Hepatocyte (in vitro differentiated cells): ENCODE data around the gene GSTT2. TPM values are rescaled to one million over a fixed set of nuclear protein-coding genes. Genes with fewer than 3 reads are reported as not detected.

ENCODE experiments used
- DNase-seq: peaks from one replicate; pipeline ENCODE4 v3.0.0-alpha.2; 2016; ENCODE audit warnings: low spot score
- H2AFZ ChIP-seq: fragments of 200-600 bp; sonication (generic); 2 replicates; pipeline ENCODE4 v1.6.0; 2016; ENCODE audit warnings: antibody characterized with exemption, mild to moderate bottlenecking
- H3K27ac ChIP-seq: fragments of 200-600 bp; sonication (generic); 2 replicates; pipeline ENCODE4 v1.5.1; 2016; ENCODE audit warnings: mild to moderate bottlenecking
- H3K27me3 ChIP-seq: fragments of 200-600 bp; sonication (generic); 2 replicates; pipeline ENCODE4 v1.6.1; 2016
- H3K36me3 ChIP-seq: fragments of 200-600 bp; sonication (generic); replicated peaks from 2 replicates; pipeline ENCODE4 v1.5.1; 2016; ENCODE audit warnings: low read depth; ENCODE audit not compliant: insufficient read depth
- H3K4me1 ChIP-seq: fragments of 200-600 bp; sonication (generic); 2 replicates; pipeline ENCODE4 v1.5.1; 2016; ENCODE audit warnings: mild to moderate bottlenecking, moderate library complexity; ENCODE audit not compliant: insufficient read depth
- H3K4me2 ChIP-seq: fragments of 200-600 bp; sonication (generic); 2 replicates; pipeline ENCODE4 v1.6.0; 2016
- H3K4me3 ChIP-seq: fragments of 200-600 bp; sonication (generic); 2 replicates; pipeline ENCODE4 v1.5.1; 2016; ENCODE audit warnings: mild to moderate bottlenecking
- H3K79me2 ChIP-seq: fragments of 200-600 bp; sonication (generic); 2 replicates; pipeline ENCODE4 v1.6.0; 2017; ENCODE audit warnings: mild to moderate bottlenecking
- H3K9me2 ChIP-seq: fragments of 200-600 bp; sonication (generic); replicated peaks from 2 replicates; pipeline ENCODE4 v1.6.0; 2017; ENCODE audit warnings: mild to moderate bottlenecking; ENCODE audit not compliant: insufficient read depth
- H3K9me3 ChIP-seq: fragments of 200-600 bp; sonication (generic); 2 replicates; pipeline ENCODE4 v1.5.1; 2016; ENCODE audit warnings: low read depth, mild to moderate bottlenecking
- H4K20me1 ChIP-seq: fragments of 200-600 bp; sonication (generic); 2 replicates; pipeline ENCODE4 v1.6.0; 2016; ENCODE audit warnings: mild to moderate bottlenecking; ENCODE audit not compliant: insufficient read depth, poor library complexity, severe bottlenecking
- EZH2 ChIP-seq: fragments of 200-600 bp; sonication (generic); IDR thresholded peaks from 2 replicates; pipeline ENCODE4 v1.6.1; 2016; ENCODE audit warnings: antibody characterized with exemption, mild to moderate bottlenecking, borderline replicate concordance
- EZH2phosphoT487 ChIP-seq: fragments of 200-600 bp; sonication (generic); IDR thresholded peaks from one replicate; pipeline ENCODE4 v1.6.1; 2018; ENCODE audit warnings: antibody characterized with exemption, mild to moderate bottlenecking, low read depth, moderate library complexity; ENCODE audit not compliant: unreplicated experiment, severe bottlenecking
- WGBS: methylation state at CpG from one replicate; pipeline ENCODE4 v1.1.6; 2016; ENCODE audit warnings: low lambda C conversion rate; ENCODE audit errors: missing lambda C conversion rate; 5-methylcytosine and 5-hydroxymethylcytosine counted together
- polyA plus RNA-seq: library from polyadenylated mRNA; unstranded; fragments of >200 nt; fragmentation: Nextera tagmentation; extraction: Ambion mirVana; gene quantifications from 2 replicates; pipeline ENCODE4 v1.2.1, GENCODE V29; 2016
- total RNA-seq: library from RNA; depleted of rRNA; stranded (reverse); fragments of >200 nt; gene quantifications from 2 replicates; pipeline ENCODE4 v1.2.3, GENCODE V29; 2014
- TF ChIP-seq, protein P1 (sequence below): fragments of 200-600 bp; sonication (generic); IDR thresholded peaks from 2 replicates; pipeline ENCODE4 v1.5.1; 2016; ENCODE audit warnings: antibody characterized with exemption, mild to moderate bottlenecking; ENCODE audit not compliant: poor library complexity

GSTT2 gene
- total and polyA plus RNA-seq, 2 experiments from 2014 or later = not detected

DNA sequence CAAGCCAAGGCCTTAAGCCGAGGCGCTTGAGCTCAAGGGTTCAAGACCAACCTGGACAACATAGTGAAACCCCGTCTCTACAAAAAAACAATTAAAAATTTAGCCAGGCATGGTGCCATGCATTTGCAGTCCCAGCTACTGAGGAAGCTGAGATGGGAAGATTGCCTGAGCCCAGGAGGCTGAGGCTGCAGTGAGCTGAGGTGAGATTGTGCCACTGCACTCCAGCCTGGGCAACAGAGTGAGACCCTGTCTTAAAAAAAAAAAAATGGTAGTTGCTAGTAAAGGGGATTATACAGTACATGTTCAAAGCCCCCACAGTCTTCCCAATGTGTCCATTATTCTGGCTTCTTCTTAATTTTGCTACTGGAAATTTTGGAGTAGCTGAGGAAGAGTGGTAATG, 49.4 kb downstream of the GSTT2 start:
- no peak overlapping the region for H2AFZ ChIP-seq
- WGBS = 96% methylated on average over 3 of the region's 3 CpGs
- H3K9me3 ChIP-seq = no peaks in the 10 kb centered on the region
- no peak overlapping the region for H3K4me3 ChIP-seq
- TF ChIP-seq EZH2phosphoT487 (no peak), EZH2 (no peak)
- TF ChIP-seq, protein P1, sequence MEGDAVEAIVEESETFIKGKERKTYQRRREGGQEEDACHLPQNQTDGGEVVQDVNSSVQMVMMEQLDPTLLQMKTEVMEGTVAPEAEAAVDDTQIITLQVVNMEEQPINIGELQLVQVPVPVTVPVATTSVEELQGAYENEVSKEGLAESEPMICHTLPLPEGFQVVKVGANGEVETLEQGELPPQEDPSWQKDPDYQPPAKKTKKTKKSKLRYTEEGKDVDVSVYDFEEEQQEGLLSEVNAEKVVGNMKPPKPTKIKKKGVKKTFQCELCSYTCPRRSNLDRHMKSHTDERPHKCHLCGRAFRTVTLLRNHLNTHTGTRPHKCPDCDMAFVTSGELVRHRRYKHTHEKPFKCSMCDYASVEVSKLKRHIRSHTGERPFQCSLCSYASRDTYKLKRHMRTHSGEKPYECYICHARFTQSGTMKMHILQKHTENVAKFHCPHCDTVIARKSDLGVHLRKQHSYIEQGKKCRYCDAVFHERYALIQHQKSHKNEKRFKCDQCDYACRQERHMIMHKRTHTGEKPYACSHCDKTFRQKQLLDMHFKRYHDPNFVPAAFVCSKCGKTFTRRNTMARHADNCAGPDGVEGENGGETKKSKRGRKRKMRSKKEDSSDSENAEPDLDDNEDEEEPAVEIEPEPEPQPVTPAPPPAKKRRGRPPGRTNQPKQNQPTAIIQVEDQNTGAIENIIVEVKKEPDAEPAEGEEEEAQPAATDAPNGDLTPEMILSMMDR = no peak
- H3K27ac ChIP-seq = no peak overlapping the region
- H3K4me1 ChIP-seq = no peaks in the 10 kb centered on the region
- peaks cover 99% of the 10 kb centered on the region for H3K79me2 ChIP-seq
- no peaks in the 10 kb centered on the region for H3K36me3 ChIP-seq
- H3K9me2 ChIP-seq = no peaks in the 10 kb centered on the region
- no peak overlapping the region for H3K4me2 ChIP-seq
- no peaks in the 10 kb centered on the region for H3K27me3 ChIP-seq
- DNase-seq = no peak
- H4K20me1 ChIP-seq = peaks cover 15% of the 10 kb centered on the region

DNA sequence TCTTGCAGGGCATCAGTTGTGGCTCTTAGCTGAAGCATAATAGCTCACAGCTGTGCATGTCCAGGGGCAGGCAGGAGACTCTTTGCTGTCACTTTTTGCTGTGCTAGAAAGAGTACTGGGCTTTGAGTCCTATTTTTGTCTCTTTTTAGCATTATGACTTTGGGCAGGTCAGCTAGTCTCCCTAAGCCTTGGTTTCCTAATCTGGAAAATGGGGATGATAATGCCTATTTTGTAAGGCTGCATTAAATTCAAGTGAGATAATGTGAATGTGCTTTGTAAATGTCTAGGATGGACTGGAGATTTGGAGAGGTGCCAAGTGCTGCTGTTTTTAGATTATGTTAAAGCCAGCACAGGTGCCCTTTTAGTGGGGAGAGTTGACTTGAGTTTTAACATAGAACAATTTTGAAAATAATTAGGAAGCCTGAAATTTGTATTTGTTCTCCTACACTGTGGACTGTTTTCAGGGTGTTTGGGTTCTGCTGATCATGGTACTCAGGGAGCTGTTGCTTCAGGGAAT, 50.3 kb downstream of the GSTT2 start:
- DNase-seq = no peak
- no peaks in the 10 kb centered on the region for H3K9me3 ChIP-seq
- H4K20me1 ChIP-seq = peaks cover 15% of the 10 kb centered on the region
- peaks cover 94% of the 10 kb centered on the region for H3K79me2 ChIP-seq
- no peak overlapping the region for H2AFZ ChIP-seq
- no peaks in the 10 kb centered on the region for H3K27me3 ChIP-seq
- no peaks in the 10 kb centered on the region for H3K9me2 ChIP-seq
- no peak for TF ChIP-seq EZH2
- TF ChIP-seq EZH2phosphoT487 = no peak
- TF ChIP-seq, protein P1 = no peak
- H3K4me2 ChIP-seq = no peak overlapping the region
- no peaks in the 10 kb centered on the region for H3K4me1 ChIP-seq
- no peak overlapping the region for H3K4me3 ChIP-seq
- H3K36me3 ChIP-seq = no peaks in the 10 kb centered on the region
- H3K27ac ChIP-seq = no peak overlapping the region

Other genes starting within 250 kb of the GSTT2 start
- gene ZNF70, start 229.0 kb upstream of the GSTT2 start, total RNA-seq = 4.6 and 5.2 TPM in 2 replicates
- 1.3 and 2.3 TPM in 2 replicates for gene ZNF70, start 229.0 kb upstream of the GSTT2 start, polyA plus RNA-seq
- gene VPREB3, start 225.7 kb upstream of the GSTT2 start, total RNA-seq = not detected in 2 replicates
- gene VPREB3, start 225.7 kb upstream of the GSTT2 start, polyA plus RNA-seq = not detected in 2 replicates
- gene C22orf15, start 217.1 kb upstream of the GSTT2 start, total RNA-seq = not detected in 2 replicates
- 0.35 and 0.37 TPM in 2 replicates for gene C22orf15, start 217.1 kb upstream of the GSTT2 start, polyA plus RNA-seq
- gene CHCHD10, start 212.2 kb upstream of the GSTT2 start, total RNA-seq = 4.0 and 36.5 TPM in 2 replicates
- gene CHCHD10, start 212.2 kb upstream of the GSTT2 start, polyA plus RNA-seq = 53.0 and 68.1 TPM in 2 replicates
- 27.9 and 36.2 TPM in 2 replicates for gene MMP11, start 207.3 kb upstream of the GSTT2 start, total RNA-seq
- 22.8 and 25.2 TPM in 2 replicates for gene MMP11, start 207.3 kb upstream of the GSTT2 start, polyA plus RNA-seq
- gene SMARCB1, start 193.2 kb upstream of the GSTT2 start, total RNA-seq = 84.3 and 88.2 TPM in 2 replicates
- gene SMARCB1, start 193.2 kb upstream of the GSTT2 start, polyA plus RNA-seq = 103 and 120 TPM in 2 replicates
- 1.6 and 1.8 TPM in 2 replicates for gene DERL3, start 141.1 kb upstream of the GSTT2 start, total RNA-seq
- 5.1 and 6.1 TPM in 2 replicates for gene DERL3, start 141.1 kb upstream of the GSTT2 start, polyA plus RNA-seq
- 11.6 and 15.0 TPM in 2 replicates for gene SLC2A11, start 122.3 kb upstream of the GSTT2 start, total RNA-seq
- 15.0 and 20.9 TPM in 2 replicates for gene SLC2A11, start 122.3 kb upstream of the GSTT2 start, polyA plus RNA-seq
- 240 and 306 TPM in 2 replicates for gene MIF, start 85.8 kb upstream of the GSTT2 start, total RNA-seq
- gene MIF, start 85.8 kb upstream of the GSTT2 start, polyA plus RNA-seq = 2,070 and 2,177 TPM in 2 replicates
- gene GSTT2B, start 18.9 kb upstream of the GSTT2 start, total RNA-seq = 0.24 and 1.3 TPM in 2 replicates
- gene GSTT2B, start 18.9 kb upstream of the GSTT2 start, polyA plus RNA-seq = 3.0 and 5.6 TPM in 2 replicates
- not detected in 2 replicates for gene DDTL, start 13.2 kb upstream of the GSTT2 start, total RNA-seq
- gene DDTL, start 13.2 kb upstream of the GSTT2 start, polyA plus RNA-seq = 4.7 and 7.2 TPM in 2 replicates
- gene DDT, start 5.7 kb upstream of the GSTT2 start, total RNA-seq = 136 and 143 TPM in 2 replicates
- gene DDT, start 5.7 kb upstream of the GSTT2 start, polyA plus RNA-seq = 213 and 223 TPM in 2 replicates
- gene GSTT4, start 25.3 kb downstream of the GSTT2 start, total RNA-seq = not detected in 2 replicates
- gene GSTT4, start 25.3 kb downstream of the GSTT2 start, polyA plus RNA-seq = not detected in 2 replicates
- 24.7 and 34.5 TPM in 2 replicates for gene CABIN1, start 31.2 kb downstream of the GSTT2 start, total RNA-seq
- 20.9 and 21.7 TPM in 2 replicates for gene CABIN1, start 31.2 kb downstream of the GSTT2 start, polyA plus RNA-seq
- 6.1 and 9.7 TPM in 2 replicates for gene SUSD2, start 201.4 kb downstream of the GSTT2 start, total RNA-seq
- gene SUSD2, start 201.4 kb downstream of the GSTT2 start, polyA plus RNA-seq = 6.9 and 10.8 TPM in 2 replicates